Right lobe of liver (tissue), 4 donors: ENCODE data around the gene EDN2.

Experiments
- CTCF ChIP-seq, 4 donors: fragments of 200-600 bp in 3 of 4; fragments of 450-650 bp in 1 of 4; IDR thresholded peaks; one replicate each; pipeline versions ENCODE4 v1.5.1 to v1.8.0; 2016 to 2022; ENCODE audit warnings: antibody characterized with exemption in 4 of 4, mild to moderate bottlenecking in 2 of 4
- POLR2A ChIP-seq: fragments of 450-650 bp; IDR thresholded peaks from one replicate; pipeline ENCODE4 v1.6.1; 2017; ENCODE audit warnings: antibody characterized with exemption, mild to moderate bottlenecking
- donor health status: DM: no; HTN: no; CAD: no.
- donor health status: DM: no; HTN: no; CAD: no.
- donor health status: DM: no; HTN: yes; CAD: no.

GRCh38 chr1:41512701-41513382, 28.4 kb upstream of the EDN2 start:
- TF ChIP-seq POLR2A = no peak
- no peak for TF ChIP-seq CTCF (IDR thresholded peaks at IDR 0.05)
